ENCODE measurements around the gene NUDT4B. TPM values are rescaled to one million over a fixed set of nuclear protein-coding genes. Genes with fewer than 3 reads are reported as not detected.

NUDT4B gene
- 36.4 and 38.8 TPM in 2 replicates for total RNA-seq

GRCh38 chr1:148748563-148749334 lies at the start of gene NUDT4B:
NUDT4B (plus strand) TSS chr1:148748774; CDS start chr1:148748953, 179 bp downstream.

Other genes starting within 250 kb of the NUDT4B start
- gene NBPF14, start 152.8 kb upstream of the NUDT4B start, total RNA-seq: 20.2 and 25.3 TPM in 2 replicates
- 41.1 and 54.6 TPM in 2 replicates for gene PDE4DIP, start 95.7 kb downstream of the NUDT4B start, total RNA-seq